ENCODE results near the gene TMEM87B.

DNA sequence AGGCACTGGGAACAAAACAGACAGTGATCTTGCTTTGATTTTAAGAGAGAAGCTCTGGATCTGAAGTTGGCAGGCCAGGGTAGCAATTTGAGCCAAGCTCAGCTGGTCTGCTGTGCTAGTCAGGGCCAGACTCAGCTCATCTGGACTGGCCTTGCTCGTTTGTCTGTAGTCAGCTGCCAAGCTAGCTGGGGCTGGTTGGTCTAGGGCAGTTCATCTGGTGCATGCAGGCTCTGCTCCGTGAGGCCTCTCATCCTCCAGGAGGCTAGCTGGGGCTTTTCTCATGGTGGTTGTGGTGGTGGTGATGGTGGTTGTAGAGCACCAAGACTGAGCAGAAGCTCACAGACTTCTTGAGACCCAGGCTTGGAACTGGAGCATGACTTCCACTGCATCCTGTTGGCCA lies 93.4 kb downstream of the TMEM87B start:
- TF ChIP-seq, protein P1, sequence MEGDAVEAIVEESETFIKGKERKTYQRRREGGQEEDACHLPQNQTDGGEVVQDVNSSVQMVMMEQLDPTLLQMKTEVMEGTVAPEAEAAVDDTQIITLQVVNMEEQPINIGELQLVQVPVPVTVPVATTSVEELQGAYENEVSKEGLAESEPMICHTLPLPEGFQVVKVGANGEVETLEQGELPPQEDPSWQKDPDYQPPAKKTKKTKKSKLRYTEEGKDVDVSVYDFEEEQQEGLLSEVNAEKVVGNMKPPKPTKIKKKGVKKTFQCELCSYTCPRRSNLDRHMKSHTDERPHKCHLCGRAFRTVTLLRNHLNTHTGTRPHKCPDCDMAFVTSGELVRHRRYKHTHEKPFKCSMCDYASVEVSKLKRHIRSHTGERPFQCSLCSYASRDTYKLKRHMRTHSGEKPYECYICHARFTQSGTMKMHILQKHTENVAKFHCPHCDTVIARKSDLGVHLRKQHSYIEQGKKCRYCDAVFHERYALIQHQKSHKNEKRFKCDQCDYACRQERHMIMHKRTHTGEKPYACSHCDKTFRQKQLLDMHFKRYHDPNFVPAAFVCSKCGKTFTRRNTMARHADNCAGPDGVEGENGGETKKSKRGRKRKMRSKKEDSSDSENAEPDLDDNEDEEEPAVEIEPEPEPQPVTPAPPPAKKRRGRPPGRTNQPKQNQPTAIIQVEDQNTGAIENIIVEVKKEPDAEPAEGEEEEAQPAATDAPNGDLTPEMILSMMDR (IDR thresholded peaks at IDR 0.05) = no peak
- no peak for TF ChIP-seq POLR2A (IDR thresholded peaks at IDR 0.05)

Data from ovary (tissue), 3 donors.